HG03196 (cell line): ENCODE results near the gene ABHD3.
"Not testable (repeated sequence)": the region's sequence is repeated elsewhere in the genome, so short reads cannot be mapped to it uniquely, and the experiment has no call there.

Experiments used
- ATAC-seq: cut with Tn5 transposase; IDR thresholded peaks from one replicate; pipeline ENCODE4 v1.9.1; 2021; ENCODE audit not compliant: unreplicated experiment

ABHD3 gene, protein sequence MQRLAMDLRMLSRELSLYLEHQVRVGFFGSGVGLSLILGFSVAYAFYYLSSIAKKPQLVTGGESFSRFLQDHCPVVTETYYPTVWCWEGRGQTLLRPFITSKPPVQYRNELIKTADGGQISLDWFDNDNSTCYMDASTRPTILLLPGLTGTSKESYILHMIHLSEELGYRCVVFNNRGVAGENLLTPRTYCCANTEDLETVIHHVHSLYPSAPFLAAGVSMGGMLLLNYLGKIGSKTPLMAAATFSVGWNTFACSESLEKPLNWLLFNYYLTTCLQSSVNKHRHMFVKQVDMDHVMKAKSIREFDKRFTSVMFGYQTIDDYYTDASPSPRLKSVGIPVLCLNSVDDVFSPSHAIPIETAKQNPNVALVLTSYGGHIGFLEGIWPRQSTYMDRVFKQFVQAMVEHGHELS

DNA sequence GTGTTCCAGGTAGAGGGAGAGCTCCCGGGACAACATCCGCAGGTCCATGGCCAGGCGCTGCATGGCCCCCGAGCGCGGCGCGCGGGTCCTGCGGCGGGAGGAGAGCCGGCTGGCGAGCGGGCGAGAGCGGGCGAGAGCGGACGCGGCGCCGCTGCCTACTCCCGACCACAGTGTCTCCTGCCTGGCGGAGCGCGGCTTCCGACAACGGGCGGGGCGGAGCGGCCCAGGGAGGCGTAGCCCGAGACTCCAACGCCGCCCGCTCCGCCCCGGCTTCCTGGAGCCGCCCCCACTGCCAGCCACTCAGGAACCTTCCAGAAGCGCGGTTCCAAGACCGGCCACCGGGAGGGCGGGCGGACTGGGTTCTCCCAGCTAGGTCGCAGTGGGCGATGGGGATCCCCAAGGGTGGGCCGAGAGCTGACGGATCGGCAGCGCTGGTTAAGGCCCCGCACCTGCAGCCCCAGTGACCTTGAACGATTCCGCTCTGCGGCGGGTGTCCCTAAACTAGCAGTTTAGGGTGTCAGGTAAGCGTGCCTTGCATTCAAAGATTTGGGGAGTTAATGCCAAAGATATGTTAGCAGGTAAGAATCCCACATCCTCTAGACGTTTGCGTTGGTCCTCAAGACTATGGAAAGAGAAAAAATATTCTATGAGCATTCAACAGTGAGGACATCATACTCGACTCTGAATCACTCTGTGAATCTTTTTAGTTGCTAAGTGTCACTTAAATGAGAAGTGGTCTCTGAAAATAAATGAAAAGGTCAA is at the start of gene ABHD3:
Gene ABHD3, minus strand, starts transcription at position 172 of the 762 bp plus-strand sequence. Its CDS starts 109 bp downstream, at position 63.
- ATAC-seq: peak; percentile 94

DNA sequence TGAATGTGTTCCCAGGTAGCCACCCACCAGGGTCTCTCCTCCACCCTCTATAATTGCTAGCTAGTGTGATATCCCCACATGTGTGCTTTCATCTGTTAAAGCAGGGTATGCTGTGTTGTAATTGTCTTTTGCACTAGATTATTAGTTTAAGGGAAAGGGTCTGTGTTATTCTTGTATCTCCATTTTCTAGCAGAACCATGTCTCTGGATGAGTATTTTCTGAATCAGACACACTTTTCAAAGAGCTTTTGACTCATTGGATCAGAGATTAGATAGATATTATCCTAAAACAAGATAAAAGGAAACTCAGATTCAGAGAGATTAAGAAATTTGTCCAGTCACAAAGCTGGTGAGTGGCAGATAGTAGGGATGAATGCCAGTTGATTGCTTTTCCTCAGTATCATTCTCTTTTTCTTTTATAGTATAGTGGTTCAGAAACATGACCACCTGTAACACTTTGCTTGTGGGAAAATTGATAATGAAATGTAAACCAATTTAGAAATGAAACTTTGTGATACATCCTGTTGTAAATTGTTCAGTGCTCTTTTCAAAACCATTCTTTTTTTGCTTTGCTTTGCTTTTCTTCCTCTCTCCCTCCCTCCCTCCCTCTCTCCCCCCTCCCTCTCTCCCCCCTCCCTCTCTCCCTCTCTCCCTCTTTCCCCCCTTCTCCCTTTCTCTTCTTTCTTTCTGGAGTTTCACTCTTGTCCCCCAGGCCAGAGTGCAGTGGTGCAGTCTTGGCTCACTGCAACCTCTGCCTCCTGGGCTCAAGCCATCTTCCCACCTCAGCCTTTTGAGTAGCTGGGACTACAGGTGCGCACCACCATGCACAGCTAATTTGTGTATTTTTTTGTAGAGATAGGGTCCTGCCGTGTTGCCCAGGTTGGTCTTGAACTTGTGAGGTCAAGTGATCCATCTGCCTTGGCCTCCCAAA is 43.5 kb upstream of the ABHD3 start:
- ATAC-seq: no peak

DNA sequence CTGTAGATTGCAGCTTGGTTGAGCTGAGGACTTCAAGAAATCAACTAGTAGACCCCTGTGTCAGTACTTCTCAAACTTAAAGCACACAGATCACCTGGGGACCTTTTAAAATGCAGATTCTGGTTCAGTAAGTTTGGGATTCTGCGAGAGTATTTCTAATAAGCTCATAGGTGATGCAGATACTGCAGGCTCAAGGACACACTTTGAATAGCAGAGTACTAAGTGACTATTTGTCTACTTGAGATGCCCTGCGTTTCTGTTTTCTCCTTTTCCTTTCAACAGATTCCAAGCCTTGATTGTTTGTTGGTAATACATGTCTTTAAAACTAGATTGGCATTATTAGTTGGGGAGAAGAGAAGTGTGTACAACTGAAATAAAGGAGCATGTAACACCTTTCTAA is 42.7 kb upstream of the ABHD3 start:
- no peak for ATAC-seq

DNA sequence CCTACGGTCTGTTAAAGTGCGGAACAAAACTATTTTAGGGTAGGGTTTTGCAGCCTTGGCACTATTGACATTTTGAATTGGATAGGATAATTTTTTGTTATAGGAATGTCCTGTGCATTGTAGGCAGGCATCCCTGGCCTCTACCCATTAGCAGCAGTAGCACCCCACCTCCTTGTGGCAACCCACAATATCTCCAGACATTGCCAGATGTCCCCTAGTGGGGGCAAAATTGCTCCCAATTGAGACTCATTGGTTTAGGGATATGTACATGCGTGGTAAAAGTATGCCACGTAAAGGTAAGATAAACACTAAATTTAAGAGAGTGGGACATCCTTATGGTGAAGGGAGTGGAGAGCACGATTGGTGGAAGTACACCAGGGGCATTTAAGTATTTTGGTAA is 40.7 kb upstream of the ABHD3 start:
- ATAC-seq: no peak

DNA sequence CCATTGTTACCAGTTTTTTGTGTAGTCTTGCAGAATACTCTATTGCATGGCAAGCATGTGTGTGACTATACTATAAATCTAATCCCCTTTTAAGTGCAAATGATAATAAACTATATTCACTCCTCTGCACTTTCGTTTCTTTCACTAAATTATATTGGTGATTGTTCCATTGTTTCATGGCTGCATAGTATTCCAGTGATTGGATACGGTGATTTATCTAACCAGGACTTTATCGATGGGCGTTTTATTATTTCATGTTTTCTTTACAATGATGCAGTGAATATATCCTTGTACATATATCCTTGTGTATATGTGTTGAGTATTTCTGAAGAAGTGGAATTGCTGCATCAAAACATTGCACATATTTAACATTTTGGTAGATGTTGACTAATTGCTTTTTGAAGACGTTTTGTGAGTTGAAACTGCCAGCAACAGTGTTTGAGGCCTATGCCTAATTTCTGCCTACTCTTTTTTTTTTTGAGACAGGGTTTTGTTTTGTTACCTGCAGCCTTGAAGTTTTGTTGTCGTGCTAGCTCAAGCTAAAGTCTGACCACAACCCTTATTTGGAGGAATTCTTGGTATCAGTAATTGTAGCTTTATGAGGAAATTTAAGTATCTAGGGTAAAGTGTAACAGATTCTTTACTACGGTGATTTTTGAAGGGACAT is 38.7 kb upstream of the ABHD3 start:
- no peak for ATAC-seq

DNA sequence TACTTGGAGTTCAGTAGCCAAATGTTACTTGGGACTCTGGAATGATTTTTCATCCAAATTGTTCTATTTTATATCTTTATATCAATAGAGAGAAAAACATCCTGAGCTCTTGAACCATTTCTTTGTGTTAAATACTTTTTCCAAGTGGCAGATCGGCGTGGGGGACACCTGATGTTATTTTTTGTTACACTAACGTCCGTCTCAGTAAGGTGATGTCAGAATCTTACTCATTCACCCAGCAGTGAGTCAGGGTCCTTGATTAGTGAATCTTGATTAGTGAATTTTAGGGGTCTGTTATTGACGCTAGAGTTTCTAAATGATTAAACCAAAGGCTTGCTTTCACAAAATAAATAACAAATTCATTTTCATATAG is 37.7 kb upstream of the ABHD3 start:
- ATAC-seq: no peak

DNA sequence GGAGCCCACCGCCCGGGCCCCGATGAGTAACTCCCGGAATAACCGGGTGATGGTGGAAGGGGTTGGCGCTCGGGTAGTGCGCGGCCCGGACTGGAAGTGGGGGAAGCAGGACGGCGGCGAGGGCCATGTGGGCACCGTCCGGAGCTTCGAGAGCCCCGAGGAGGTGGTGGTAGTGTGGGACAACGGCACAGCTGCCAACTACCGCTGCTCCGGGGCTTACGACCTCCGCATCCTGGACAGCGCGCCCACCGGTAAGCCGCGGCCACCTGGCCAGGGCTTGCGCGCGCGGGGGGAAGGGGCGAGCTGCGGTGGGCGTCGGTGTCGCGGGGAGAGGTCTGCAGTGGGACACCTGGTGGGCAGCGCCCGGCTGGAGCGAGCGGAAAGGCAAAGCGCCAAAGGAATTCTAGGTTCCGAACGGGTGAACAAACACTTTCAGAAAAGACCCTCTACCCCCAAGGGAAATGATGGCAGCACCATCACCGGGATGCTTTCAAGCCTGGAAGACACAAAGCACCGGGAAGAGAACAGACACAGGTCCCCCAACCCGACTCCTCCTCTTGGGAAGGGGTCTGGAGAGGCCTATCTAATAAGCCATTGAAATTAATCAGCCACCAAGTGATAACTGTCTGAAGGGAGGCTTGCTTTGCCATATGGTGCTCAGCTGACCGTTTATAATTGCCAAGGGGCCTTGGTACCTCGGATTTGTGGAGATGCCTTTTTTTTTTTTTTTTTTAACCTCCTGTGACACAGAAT is 37.2 kb upstream of the ABHD3 start:
- ATAC-seq: peak; percentile 15

DNA sequence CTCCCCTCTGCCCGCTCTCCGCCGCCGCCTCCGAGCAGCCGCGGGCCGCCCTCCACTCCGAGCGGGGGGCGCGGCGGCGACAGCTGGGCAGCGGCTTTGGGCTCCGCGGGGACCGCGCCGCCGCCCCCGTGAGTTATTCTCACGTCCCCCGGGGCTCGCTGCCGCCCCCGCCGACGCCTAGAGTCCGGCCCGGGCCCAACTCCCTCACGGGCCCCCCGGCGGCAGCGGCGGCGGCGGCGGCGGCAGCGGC is 36.7 kb upstream of the ABHD3 start:
- no peak for ATAC-seq

DNA sequence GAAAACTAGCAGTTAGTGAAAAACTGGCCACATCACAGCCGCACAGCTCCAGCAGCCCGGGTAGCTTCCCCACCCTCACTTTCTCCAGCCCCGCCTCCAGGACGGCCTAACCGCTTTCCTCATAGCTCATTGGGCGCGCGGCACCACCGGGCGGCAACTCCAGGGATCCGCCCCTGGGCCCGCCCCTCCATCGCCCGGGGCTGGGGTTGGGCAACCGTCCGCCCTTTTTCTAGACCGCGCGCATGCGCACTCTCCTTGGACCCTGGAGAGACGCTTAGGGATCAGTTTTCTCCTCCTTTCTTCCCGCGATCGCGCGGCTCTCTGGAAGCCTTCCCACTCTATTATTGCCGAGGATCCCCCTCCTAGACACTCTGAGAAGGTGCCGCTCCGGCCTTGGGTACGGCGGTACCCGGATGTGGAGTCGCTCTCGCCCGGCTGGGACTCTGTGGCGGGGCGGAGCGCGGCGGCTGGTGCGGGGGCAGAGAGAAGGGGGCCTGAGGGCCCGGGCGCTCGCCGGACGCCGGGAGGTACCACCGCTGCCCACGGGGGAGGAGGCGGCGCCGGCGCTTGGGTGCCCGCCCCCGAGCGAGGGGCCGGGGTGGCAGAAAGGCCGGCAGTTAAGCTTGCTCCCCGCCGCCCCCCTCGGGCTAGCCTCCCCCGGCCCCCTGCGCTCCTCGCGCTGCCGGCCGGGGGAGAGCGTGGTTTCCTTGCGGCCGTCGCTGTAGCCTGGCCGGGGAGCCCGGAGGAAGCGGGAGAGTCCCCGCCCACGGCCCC is 36.2 kb upstream of the ABHD3 start, which contains the start of gene MIB1:
Gene MIB1, plus strand, starts transcription at position 255 of the 774 bp plus-strand sequence. CDS start 792 bp downstream, outside the sequence.
- ATAC-seq: peak; percentile 95

DNA sequence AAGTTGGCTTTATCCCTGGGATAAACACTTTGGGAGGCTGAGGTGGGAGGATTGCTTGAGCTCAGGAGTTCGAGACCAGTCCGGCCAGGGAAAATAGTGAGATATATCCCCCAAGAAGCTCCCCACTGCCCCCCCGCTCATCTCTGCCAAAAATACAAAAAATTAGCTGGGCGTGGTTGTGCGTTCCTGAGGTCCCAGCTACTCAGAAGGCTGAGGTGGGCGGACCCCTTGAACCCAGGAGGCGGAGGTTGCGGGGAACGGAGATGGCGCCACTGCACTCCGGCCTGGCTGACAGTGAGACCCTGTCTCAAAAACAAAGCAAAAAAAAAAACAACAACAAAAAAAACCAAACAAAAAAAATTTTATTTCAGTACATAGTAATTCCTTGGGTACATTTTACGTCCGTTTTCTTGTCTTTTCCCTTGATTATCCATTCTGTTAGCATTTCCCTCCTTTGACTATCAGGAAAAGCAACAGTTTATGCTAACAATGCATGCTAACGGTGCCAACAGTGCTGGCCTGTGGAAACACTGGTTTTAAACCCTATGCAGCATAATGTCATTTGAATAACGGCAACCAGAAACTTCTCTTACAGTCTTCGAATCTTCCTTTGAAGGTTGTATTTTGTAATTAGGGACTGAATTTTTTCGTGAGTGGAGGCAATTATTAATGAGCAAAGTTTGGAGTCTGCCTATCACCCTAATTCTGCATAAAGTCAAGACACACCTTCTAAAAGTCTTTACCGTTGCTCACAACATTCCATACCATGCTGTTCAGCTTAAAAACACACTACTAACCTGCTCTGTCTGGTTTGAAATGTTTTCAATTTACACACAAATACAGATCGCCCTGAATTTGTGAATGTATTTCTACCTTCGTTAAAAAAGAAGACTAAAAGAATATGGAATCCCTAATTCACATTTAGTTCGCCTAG is 35.3 kb upstream of the ABHD3 start:
- ATAC-seq: peak; percentile 7

DNA sequence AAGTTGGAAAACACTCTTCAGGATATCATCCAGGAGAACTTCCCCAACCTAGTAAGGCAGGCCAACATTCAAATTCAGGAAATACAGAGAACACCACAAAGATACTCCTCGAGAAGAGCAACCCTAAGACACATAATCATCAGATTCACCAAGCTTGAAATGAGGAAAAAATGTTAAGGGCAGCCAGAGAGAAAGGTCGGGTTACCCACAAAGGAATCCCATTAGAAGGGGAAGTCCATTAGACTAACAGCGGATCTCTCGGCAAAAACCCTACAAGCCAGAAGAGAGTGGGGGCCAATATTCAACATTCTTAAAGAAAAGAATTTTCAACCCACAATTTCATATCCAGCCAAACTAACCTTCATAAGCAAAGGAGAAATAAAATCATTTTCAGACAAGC is 32.4 kb upstream of the ABHD3 start:
- not testable (repeated sequence) for ATAC-seq

DNA sequence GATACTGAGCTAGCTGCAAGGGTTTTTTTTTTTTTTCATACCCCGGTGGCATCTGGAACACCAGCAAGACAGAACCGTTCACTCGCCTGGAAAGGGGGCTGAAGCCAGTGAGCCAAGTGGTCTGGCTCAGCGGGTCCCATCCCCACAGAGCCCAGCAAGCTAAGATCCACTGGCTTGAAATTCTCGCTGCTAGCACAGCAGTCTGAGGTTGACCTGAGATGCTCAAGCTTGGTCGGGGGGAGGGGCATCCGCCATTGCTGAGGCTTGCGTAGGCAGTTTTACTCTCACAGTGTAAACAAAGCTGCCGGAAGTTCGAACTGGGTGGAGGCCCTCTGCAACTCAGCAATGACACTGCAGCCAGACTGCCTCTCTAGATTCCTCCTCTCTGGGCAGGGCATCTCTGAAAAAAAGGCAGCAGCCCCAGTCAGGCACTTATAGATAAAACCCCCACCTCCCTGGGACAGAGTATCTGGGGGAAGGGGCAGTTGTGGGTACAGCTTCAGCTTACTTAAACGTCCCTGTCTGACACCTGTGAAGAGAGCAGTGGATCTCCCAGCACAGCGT is 31.0 kb upstream of the ABHD3 start:
- no peak for ATAC-seq

DNA sequence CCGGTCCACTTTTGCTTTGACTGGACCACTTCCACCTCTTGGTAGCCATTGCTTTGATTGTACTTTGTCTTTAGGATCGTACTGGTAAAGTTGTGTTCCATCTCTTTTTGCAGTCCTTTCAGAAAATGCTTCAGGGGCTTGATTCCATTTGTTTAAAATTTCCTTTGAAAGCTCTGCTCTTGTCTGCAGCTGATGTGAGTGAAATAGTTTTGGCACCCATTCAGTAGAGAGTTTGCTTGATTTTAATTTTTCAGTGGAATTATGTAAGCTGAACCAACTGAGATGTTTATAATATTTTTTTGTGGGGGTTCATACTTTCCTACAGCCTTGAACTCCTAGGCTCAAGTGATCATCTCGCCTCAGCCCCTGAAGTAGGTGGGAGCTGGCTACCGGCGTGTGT is 28.4 kb upstream of the ABHD3 start:
- no peak for ATAC-seq

DNA sequence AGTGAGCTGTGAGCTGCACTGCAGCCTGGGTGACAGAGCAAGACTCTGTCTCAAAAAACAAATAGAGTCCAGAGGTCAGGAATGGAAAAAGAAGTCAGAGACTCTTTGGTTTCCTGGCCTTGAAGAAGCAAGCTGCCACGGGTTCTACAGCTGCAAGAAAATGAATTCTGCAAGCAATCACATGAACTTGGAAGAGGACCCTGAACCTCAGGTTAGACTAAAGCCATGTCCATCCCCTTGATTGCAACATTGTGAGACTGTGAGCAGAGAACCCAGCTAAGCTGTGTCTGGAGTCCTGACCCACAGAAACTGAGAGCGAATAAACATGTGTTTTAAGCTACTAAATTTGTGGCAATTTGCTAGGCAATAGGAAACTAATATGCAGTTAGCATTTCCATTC is 23.1 kb upstream of the ABHD3 start:
- ATAC-seq: no peak

DNA sequence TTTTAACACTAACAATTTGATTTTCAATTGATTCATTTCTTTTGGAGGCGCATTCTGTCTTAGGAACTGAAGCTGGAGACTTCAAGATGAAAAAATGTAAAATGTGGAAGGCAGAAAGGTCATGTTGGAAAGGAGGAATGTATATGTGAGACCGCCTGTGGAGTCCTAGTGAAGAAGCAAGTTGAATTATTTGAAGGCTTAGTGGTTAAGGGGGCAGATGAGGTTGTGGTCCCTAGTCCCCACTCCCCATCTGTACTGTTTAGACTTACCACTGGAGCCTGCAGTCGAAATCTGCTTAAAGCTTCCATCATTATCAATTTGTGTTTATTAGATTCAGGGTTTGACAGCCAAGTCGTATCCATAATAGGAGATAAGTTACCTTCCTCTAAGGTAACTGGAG is 20.6 kb upstream of the ABHD3 start:
- ATAC-seq: no peak

DNA sequence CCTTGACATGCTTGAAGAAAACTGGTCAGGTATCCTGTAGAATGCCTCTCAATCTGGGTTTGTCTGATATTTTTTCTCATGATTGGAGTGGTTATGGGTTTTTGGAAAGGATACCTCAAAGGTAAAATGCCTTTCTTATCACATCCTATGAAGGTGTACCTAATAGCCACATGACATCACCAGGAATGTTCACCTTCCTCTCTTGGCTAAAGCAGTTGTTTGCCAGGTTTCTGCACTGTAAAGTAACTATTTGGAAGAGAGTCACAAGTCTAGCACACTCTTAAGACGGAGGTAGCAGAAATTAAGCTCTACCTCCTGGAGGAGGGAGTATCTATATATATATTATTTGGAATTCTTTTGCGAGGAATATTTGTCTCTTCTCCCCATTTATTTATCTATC is 18.1 kb upstream of the ABHD3 start:
- no peak for ATAC-seq

DNA sequence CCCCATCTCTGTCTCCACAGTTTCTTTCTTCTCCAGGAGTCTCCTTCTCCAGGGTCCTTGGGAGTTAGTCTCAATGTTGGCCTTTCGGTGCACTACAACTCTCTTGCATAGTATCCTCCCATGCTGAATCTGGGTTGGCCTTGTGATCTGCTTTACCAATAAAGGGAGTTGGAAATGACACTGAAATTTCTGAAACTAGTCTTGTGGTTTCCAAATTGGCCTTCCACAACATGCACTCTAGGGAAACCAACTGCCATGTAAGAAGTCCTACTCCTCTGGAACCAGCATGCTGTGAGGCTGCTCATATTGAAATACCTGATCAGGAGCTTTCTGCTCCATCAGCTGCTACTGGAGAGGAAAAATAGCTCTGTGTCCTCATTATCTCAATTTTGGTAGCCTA is 9.9 kb upstream of the ABHD3 start:
- ATAC-seq: no peak

DNA sequence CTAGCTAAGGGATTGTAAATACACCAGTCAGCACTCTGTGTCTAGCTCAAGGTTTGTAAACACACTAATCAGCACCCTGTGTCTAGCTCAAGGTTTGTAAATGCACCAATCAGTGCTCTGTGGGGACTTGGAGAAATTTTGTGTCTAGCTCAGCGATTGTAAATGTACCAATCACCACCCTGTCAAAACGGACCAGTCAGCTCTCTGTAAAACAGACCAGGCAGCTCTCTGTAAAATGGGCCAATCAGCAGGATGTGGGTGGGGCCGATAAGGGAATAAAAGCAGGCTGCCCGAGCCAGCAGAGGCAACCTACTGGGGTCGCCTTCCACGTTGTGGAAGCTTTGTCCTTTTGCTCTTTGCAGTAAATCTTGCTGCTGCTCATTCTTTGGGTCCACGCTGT is 2.6 kb upstream of the ABHD3 start:
- ATAC-seq: not testable (repeated sequence)
